ENCODE results near the gene BORCS5.

The BORCS5 gene

DNA sequence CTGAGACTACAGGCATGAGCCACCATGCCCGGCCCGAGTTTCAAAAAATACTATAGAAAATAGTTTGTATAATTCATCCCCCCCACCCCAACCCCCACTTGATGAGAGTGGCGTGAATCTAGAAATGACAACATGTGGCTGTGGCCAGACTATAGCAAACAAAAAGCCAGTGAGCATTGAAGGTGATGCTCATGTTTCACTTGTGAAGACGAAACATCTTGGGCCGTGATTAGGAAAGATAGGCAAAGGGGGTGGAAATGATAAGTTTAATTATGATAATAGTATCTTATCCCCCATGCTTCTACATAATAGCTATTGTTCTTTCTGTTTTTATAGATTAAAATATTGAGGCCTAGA lies 8.5 kb downstream of the BORCS5 start:
- Histone ChIP-seq H3K27me3 (ENCODE audit: control insufficient read depth, low read length) (no peaks in the 10 kb centered on the region), H3K79me2 (ENCODE audit: control insufficient read depth, low read length) (no peaks in the 10 kb centered on the region), H3K4me2 (ENCODE audit: low read length) (no peak overlapping the region), H3F3A (ENCODE audit: control insufficient read depth, insufficient read depth) (0 out of 2 replicates have a peak, but pooled peaks cover 2% of the 10 kb centered on the region), H3K9me3 (ENCODE audit: control insufficient read depth, insufficient read depth, low read length) (no peaks in the 10 kb centered on the region), H3K4me1 (ENCODE audit: control insufficient read depth, low read length) (peaks cover 3% of the 10 kb centered on the region; the same call in 1 of the 2 replicates), H3K36me3 (ENCODE audit: control insufficient read depth, low read length) (no peaks in the 10 kb centered on the region), H3K9me2 (replicated peaks; ENCODE audit: control insufficient read depth, low read length) (no peaks in the 10 kb centered on the region), H3K27ac (ENCODE audit: low read depth, low read length) (no peak overlapping the region), H4K20me1 (ENCODE audit: control insufficient read depth, insufficient read depth, low read depth, low read length) (no peaks in the 10 kb centered on the region), H3K4me3 (ENCODE audit: low read length) (no peak overlapping the region)
- no peak for TF ChIP-seq EZH2phosphoT487 (IDR thresholded peaks at IDR 0.05; ENCODE audit: borderline replicate concordance, low read length)
- TF ChIP-seq, protein P1, sequence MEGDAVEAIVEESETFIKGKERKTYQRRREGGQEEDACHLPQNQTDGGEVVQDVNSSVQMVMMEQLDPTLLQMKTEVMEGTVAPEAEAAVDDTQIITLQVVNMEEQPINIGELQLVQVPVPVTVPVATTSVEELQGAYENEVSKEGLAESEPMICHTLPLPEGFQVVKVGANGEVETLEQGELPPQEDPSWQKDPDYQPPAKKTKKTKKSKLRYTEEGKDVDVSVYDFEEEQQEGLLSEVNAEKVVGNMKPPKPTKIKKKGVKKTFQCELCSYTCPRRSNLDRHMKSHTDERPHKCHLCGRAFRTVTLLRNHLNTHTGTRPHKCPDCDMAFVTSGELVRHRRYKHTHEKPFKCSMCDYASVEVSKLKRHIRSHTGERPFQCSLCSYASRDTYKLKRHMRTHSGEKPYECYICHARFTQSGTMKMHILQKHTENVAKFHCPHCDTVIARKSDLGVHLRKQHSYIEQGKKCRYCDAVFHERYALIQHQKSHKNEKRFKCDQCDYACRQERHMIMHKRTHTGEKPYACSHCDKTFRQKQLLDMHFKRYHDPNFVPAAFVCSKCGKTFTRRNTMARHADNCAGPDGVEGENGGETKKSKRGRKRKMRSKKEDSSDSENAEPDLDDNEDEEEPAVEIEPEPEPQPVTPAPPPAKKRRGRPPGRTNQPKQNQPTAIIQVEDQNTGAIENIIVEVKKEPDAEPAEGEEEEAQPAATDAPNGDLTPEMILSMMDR (IDR thresholded peaks at IDR 0.05; ENCODE audit: low read depth, low read length, poor library complexity, severe bottlenecking): no peak

DNA sequence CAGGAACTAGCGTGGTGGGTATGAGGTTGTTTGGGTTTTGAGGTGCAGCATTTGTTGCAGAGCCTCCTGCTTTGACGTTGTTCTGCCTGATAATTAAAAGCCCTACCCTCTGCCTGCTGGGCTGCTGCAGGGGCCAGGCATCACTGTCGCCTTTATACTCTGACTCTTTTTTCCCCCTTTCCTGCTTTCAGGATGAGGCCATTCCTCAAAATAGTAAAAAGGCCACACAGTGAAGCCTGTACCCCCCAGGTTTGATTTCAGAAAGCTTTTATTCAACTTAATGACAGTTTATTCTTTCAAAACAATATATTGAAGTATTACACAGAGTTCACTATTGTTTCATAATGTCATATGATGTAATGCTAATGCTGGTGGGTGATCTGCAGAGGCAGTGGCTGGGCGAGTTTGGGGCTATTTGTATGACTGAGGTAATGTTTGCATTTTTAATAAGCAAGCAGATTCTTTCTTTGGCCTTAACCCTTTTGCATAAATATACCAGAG lies 9.1 kb downstream of the BORCS5 start:
- peaks cover 3% of the 10 kb centered on the region; the same call in 1 of the 2 replicates for H3K4me1 ChIP-seq (ENCODE audit: control insufficient read depth, low read length)
- H3K79me2 ChIP-seq (ENCODE audit: control insufficient read depth, low read length): no peaks in the 10 kb centered on the region
- no peak overlapping the region for H3K4me3 ChIP-seq (ENCODE audit: low read length)
- 0 out of 2 replicates have a peak, but pooled peaks cover 2% of the 10 kb centered on the region for H3F3A ChIP-seq (ENCODE audit: control insufficient read depth, insufficient read depth)
- no peaks in the 10 kb centered on the region for H3K9me3 ChIP-seq (ENCODE audit: control insufficient read depth, insufficient read depth, low read length)
- no peak overlapping the region for H3K27ac ChIP-seq (ENCODE audit: low read depth, low read length)
- H3K27me3 ChIP-seq (ENCODE audit: control insufficient read depth, low read length): no peaks in the 10 kb centered on the region
- H4K20me1 ChIP-seq (ENCODE audit: control insufficient read depth, insufficient read depth, low read depth, low read length): no peaks in the 10 kb centered on the region
- no peaks in the 10 kb centered on the region for H3K9me2 ChIP-seq (replicated peaks; ENCODE audit: control insufficient read depth, low read length)
- TF ChIP-seq, protein P1 (IDR thresholded peaks at IDR 0.05; ENCODE audit: low read depth, low read length, poor library complexity, severe bottlenecking): no peak
- TF ChIP-seq EZH2phosphoT487 (IDR thresholded peaks at IDR 0.05; ENCODE audit: borderline replicate concordance, low read length): no peak
- no peak overlapping the region for H3K4me2 ChIP-seq (ENCODE audit: low read length)
- H3K36me3 ChIP-seq (ENCODE audit: control insufficient read depth, low read length): no peaks in the 10 kb centered on the region

DNA sequence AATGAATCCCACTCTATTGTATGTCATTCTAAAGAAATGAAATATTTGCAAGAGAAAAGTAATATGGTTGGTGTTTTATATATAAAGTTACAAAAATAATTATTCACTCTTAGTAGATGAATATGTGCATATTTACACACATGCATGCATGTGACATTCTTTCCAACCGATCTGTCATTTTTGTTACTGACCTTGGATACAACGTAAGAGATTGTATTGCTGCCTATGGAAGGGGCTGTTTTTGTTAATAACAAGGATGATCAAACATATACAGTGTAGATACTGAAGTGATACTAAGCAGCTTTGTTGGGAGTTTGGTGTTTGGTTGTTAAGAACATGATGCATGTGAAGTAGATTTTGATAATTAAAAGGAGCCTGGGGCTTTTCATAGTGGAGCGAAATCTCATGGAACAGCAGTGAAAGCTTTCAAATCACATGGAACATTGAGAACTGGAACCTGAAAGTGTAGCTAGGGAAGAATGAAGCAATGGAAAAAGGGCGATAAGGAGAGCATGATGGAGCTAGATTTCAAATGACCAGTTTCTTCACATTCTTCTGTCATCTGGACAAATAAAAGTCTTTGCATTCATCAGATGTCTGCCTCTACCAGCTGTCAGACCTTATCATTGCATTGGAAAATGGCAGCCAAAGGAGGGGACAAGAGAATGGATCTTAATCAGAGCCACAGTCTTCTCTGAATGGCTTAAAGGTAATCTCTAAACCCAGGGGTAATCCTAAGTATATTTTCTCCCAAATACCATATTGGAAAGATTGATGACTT lies 10.0 kb downstream of the BORCS5 start:
- H3K4me1 ChIP-seq (ENCODE audit: control insufficient read depth, low read length): peaks cover 3% of the 10 kb centered on the region; the same call in 1 of the 2 replicates
- 0 out of 2 replicates have a peak, but pooled peaks cover 2% of the 10 kb centered on the region for H3F3A ChIP-seq (ENCODE audit: control insufficient read depth, insufficient read depth)
- H3K27me3 ChIP-seq (ENCODE audit: control insufficient read depth, low read length): no peaks in the 10 kb centered on the region
- H3K4me2 ChIP-seq (ENCODE audit: low read length): no peak overlapping the region
- H3K4me3 ChIP-seq (ENCODE audit: low read length): no peak overlapping the region
- no peaks in the 10 kb centered on the region for H3K9me3 ChIP-seq (ENCODE audit: control insufficient read depth, insufficient read depth, low read length)
- H4K20me1 ChIP-seq (ENCODE audit: control insufficient read depth, insufficient read depth, low read depth, low read length): no peaks in the 10 kb centered on the region
- H3K27ac ChIP-seq (ENCODE audit: low read depth, low read length): no peak overlapping the region
- no peak for TF ChIP-seq EZH2phosphoT487 (IDR thresholded peaks at IDR 0.05; ENCODE audit: borderline replicate concordance, low read length)
- TF ChIP-seq, protein P1 (IDR thresholded peaks at IDR 0.05; ENCODE audit: low read depth, low read length, poor library complexity, severe bottlenecking): no peak
- H3K79me2 ChIP-seq (ENCODE audit: control insufficient read depth, low read length): no peaks in the 10 kb centered on the region
- H3K9me2 ChIP-seq (replicated peaks; ENCODE audit: control insufficient read depth, low read length): no peaks in the 10 kb centered on the region
- H3K36me3 ChIP-seq (ENCODE audit: control insufficient read depth, low read length): no peaks in the 10 kb centered on the region
